ENCODE data around the gene DNMBP.
"Not testable (repeated sequence)": the region's sequence is repeated elsewhere in the genome, so short reads cannot be mapped to it uniquely, and the experiment has no call there.

Gene DNMBP

DNA sequence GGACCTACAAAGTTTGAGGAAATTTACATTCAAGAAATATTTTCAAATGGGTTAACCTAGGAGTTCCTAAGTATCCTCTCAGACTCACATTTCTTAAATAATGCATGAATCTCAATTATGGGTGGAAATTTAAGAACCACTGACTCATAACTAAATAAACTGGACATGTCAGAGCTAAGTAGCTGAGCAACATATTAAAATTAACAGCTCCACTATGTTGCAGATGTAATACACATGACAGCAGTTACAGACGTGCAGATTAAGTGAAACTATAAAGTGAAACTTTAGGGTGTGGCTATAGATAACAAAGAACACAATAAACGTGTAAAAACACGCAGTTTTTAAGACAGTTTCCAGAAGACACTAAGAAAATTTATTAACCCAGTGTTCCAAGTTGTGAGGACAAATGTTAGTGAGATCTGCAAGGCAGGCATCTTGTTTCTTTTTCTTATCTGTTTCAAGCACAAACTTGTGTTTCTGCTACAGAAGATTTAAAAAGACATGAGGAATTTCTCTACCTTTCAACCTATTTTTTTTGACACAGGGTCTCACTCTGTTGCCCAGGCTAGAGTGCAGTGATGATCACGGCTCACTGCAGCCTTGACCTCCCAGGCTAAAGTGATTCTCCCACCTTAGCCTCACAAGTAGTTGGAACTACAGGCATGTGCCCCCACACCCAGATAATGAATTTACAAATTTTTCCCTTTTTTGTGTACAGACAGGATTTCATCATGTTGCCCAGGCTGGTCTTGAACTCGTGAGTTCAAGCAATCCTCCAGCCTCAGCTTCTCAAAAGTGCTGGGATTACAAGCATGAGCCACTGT lies 25.3 kb downstream of the DNMBP start:
- no peak for DNase-seq (ENCODE audit: low read depth)

DNA sequence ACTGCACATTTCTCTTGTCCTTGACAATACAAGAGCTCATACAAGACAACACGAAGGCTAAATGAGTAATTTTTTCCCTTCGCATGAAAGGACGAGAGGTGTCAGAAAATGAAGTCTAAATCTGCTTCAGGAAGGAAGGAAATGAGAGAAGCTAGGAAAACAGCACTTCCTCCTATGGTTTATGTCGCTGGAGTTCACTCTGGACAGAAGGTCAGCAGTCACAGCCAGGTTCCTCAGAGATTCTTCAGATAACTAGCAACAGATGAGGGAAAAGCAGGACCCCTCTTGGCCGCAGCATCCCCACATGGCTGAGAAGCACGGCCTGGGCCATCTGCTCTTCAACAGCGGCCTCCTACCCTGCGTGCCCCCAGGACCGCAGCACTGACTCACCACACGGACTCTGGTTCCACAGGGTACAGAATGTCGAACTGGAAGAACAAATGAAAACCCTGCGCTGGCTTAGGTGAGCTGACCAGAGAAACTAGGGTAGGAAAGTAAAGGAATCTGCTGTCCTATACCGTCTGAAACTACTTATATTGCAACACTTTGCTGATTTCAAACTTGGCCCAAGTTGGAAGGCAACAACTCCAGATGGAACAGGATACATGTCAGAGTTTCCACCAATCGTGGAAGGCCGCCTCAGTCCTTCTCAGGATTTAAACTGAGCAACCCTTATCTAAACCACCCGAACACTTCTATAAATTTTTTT lies 26.3 kb downstream of the DNMBP start:
- peak; percentile 58 for DNase-seq (ENCODE audit: low read depth)

DNA sequence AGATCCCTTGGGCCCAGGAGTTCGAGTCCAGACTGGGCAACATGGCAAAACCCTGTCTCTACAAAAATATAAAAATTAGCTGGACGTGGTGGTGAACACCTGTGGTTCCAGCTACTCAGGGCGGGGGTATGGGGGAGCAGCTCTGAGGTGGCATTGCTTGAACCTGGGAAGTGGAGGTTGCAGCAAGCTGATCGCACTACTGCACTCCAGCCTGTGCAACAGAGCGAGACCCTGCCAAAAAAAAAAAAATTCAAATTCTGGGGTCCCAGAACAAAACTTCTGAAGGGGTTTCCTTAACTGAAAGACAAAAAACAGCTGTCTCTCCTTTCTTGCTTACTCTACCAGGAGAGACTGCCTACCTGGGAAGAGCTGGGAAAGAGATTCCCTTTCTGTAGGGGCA lies 27.0 kb downstream of the DNMBP start:
- no peak for DNase-seq (ENCODE audit: low read depth)

DNA sequence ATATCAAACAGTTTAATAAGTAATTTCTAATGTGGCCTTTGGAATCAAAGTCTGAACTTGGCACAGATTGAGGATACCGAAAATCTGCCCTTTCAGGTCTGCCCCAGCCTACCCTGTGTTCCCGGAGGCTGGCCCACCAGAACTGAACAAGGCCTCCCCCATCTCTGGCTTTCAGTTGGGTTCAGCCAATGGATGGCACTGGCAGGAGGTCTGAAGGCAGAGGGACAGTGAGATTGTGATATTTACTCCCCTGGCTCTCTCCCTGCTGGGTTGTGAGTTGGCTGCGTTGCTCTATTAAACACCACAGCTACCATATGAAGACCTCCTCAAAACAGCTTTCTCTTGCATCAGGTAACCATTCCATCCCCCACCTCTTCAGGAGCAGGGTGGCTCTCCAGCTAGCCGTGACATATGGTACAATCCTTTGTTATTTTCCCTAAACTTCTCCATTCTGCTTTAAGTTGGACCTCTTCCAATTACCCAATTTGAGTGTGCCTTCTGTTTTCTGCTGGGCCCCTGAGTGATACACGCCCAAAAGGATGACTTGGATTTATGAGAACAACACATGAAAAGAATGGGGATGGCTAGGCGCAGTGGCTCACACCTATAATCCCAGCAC lies 28.1 kb downstream of the DNMBP start:
- DNase-seq (ENCODE audit: low read depth), result no peak

DNA sequence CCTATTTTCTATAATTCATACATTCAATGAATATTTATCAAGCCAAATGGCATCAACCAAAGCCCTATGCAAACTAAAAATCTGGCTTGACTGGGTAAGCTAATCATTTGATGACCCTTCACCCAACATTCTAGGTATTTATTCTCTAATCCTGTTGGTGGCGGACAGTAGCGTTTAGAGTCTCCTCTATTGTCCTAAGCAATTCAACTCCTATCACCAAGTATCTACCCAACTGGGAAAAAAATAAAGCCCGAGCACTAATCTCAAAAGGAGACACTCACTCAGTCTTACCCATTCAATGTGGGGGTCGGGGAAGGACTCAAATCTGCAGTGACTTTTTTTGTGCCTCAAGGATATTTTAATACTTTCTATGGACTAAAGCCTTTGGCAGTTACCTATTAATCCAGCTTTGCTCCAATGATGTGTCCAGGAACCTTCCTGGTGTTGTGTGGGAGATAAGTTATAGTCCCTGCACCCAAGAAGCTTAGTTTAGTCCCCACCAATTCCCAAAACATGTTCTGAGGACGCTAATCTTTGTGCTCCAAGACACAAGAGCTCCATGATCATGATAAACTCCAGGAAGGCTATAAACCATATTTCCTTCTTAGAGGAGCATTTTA lies 30.6 kb downstream of the DNMBP start:
- DNase-seq (ENCODE audit: low read depth), result no peak

DNA sequence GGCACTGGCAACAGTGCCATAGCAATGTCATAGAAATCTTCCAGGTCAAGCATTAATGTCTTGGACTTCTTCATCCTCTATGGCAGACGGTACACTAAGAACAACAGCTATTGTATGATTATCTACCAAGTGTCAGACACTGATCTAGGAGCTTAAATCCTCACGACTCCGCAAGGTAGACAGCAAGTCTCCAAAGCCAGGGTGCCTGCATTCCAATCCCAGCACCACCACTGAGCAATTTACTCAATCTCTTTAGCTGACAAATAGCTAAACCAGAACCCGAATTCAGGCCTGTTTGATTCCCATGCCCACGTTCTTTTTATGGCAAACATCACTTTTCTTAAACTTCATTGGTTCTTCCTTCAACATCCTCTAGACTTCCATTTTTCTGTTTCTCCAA lies 31.8 kb downstream of the DNMBP start:
- no peak for DNase-seq (ENCODE audit: low read depth)

DNA sequence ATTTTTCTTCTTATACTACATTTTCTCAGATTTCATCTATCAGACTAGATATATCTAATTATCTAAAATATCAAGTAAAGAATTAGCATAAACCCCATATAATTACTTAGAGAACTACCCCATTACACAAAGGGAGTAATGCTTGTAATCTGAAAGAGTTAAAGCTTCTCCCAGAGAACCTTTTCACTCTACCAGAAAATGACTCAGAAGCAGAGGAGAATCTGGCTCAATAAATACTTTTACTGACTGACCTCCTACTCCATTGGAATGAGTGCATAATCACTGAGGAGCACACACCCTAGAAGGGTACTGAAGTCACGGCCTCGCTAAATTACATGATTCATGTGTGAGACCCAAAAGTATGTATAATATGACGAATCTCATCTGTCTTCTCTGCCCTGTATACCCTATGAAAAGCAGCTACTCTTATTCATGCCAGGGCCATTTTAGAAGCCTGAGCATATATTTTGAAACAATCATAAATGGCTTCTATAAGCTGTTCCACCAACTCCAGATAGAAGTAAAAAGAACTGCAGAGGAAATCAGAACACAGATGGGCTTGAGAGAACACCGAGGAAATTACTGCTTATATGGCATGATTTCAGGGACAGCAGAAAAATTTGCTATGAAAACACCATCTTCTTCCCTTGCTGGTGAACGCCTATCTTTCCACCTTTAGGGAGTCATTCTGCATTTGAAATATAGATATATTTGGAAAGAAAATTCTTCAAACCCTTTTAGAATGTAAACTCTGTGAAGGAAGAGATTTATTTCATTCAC lies 32.7 kb downstream of the DNMBP start:
- DNase-seq (ENCODE audit: low read depth), result peak; percentile 89

DNA sequence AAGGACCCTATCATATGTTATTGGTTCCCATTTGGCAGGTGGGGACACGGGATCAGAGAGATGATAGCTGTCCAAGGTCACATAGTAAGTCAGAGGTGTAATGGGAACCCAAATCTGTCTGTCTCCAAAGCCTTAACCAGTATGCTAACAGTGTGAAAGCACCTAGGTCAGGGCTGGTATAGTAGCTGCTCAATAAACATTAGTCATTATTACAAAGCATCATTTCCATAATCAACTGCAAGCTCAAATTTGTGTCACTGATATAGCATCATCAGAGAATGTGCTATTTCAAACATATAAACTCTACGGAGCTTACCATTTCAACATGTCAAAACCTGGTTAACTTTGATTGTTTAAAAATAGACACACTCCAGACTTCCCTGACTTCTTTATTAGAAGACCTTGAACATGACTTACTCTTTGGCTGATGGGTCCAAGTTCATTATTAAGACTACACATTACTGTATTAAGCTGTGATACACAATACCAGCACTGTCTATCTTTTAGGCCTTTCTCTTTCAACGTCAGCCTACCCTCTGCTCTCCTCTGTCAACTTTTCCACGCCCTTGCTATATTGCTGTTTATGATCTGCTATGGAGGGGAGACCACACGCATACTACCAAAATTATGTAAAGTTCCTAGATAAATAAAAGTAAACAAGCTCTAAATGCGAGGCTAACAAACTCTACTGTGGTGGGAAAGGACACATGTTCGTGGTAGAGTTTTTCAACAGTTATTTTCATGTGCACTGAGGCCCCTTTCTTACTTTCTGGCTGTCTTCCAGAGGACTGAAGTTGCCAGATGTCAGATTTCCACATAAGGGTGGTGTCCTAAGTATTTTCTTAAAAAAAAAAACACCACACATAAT lies 33.6 kb downstream of the DNMBP start:
- DNase-seq (ENCODE audit: low read depth), result no peak

DNA sequence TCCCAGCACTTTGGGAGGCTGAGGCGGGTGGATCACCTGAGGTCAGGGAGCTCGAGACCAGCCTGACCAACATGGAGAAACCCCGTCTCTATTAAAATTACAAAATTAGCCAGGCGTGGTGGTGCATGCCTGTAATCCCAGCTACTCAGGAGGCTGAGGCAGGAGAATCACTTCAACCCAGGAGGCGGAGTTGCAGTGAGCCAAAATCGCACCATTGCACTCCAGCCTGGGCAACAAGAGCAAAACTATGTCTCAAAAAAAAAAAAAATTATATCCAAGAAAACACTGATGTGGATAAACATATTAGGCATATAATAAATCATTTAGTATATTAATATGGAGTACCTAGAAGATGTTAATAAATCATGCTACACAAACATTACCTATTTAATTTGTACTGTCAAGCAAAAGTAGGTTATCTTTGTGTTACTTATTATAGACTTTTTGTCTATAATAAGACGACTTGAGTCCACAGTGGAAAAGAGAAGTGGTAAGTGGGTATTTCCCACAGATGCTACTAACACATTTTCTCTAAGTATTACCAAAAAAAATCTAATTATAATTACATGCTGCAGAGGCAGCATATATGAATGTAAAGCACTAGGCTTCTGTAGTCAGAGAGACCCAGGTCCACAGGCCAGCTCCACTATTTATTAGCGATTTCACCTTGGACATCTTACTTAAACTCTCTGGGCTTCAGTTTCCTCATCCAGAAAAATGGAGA lies 34.5 kb downstream of the DNMBP start:
- DNase-seq (ENCODE audit: low read depth), result no peak

DNA sequence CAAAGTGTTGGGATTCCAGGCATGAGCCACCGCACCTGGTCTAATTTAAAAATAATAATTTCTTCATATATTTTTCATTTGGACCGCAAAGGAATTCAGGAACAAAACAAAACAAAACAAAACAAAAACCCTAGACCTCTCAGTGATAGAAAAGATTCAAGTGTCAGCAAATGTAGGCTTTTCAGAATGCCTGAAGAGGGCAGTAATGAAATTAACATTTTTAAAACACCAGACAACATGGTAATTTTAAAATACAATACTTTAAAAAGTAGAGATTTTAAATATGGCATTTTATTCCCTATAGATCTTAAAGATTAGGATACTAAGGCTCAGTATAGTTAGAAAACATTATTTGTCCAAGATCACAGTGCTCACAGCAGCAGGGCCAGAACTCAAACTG lies 36.6 kb downstream of the DNMBP start:
- no peak for DNase-seq (ENCODE audit: low read depth)

DNA sequence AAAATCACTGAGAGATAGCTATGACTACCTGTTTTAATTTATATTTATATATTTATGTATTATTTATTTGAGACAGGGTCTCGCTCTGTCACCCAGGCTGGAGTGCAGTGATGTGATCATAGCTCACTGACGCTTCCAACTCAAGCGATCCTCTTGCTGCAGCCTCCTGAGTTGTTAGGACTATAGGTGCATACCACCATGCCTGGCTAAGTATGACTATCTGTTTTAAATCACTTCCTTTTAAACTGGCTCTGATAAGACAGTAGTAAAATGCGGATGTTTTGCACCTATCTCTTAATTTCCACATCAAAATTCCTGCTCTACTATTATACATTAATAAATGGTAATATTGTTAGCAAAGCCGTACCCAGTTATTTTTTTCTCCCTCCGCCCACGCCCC lies 41.8 kb downstream of the DNMBP start:
- no peak for DNase-seq (ENCODE audit: low read depth)

DNA sequence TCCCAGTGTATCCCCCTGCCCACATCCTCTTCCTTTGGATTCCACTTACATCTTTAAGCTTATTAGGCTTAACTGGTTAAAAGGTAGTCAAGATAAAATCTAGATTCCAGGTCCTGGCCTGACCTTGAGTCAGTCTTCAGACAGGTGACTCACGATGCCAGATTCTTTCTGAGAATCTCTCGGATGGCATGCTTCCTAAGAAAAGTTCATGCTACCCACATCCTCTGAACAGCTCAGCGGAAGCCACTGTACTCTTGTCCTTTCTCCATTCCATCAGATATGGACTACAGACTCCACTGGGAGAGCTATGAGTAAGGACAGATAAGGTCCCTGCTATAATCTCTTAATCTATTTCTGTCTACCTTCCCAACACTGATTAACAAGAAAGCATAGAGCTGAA lies 43.4 kb downstream of the DNMBP start:
- DNase-seq (ENCODE audit: low read depth), result peak; percentile 55

DNA sequence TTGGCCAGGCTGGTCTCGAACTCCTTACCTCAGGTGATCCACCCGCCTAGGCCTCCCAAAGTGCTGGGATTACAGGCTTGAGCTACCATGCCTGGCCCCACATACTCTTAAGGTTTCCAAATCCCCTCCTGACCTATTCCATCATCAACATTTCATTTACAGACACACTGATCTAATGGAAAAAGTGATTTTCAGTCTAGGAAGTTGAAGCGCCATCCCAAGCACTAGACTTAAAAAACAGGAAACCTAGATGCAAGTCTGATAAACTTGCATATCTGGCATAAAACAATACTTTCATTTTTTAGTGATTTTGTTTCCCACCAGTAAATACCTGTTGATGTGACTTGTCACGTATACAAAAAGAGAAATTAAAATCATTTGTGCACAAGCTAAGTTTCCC lies 44.0 kb downstream of the DNMBP start:
- DNase-seq (ENCODE audit: low read depth), result no peak

DNA sequence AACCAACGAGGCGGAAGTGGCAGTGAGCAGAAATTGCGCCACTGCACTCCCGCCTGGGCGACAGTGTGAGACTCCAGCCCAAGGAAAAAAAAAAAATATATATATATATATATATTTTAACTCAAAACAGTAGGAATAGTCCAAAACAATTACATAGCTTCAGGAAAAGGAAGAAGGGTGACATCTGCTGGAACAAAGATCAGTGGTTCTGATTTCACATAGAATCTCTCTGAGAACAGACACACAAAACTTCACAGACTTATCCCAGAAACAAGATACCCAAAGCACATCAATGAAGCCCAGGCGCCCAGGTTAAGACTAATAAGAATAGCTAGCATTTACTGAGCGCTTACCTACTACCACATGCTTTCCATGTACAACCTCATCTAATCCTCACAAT lies 45.0 kb downstream of the DNMBP start:
- no peak for DNase-seq (ENCODE audit: low read depth)

DNA sequence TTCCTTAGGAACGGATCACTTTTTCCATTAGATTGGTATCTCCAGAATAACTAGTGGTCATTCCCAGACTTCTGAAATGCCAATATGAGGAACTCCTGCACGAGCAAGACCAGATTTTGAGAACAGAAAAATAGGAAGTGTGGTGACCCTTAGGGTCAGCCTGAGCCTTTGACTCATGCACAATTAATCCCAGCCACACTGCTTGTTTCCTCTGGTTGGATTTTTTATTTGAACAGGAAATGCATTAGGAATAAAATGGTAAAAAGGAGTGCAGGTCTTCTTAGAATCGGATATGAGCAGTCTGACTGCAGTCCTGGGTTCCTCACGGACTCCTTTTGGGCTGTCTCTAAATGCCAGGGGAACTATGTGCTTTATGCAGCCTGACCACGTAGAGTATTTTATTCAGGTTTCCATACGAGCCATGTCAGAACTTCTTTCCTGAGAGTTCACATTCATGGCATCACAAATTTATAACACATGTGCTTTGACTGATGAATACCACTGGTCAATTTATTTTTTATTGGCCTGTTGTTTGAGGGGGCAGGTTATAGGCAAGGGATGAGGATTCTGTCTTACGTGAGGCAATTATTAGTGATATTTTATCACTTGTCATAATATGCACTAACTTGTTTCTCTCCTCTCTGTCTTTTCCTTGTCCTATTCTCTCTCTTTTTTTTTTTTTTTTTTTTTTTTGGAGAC lies 46.1 kb downstream of the DNMBP start:
- DNase-seq (ENCODE audit: low read depth), result not testable (repeated sequence)

DNA sequence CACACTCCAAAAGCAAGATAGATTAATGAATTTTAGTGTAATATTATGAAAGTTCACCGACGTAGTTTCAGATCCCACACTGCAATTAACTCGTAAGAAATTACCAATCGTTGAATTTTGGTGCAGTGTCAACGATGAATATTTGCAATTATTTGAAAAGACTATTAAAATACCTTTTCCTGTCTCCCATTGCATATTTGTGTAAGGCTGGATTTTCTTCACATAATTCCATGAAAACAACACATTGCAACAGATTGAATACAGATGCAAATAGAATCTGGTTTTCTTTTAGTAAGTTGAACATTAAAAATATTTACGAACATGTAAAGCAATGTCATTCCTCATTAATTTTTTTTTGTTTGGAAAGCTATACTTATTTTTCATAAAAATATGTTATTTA lies 50.9 kb downstream of the DNMBP start:
- no peak for DNase-seq (ENCODE audit: low read depth)

DNA sequence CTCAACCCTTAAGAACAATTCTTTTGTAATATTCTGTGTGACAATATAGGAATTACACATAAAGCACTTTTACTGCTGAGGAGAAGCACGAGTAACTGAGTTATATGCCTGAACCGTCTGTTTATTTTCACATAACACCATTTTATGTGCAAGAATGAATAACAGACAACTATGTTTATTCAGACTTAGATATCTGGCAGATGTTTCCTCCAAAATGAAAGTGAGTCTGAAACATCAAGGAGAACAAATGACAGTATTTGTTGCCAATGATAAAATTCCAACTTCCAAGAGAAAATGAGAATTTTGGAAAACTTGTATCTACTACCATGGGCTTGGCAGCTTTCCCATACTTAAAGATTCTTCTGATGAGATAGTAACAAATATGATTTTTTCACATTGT lies 51.4 kb downstream of the DNMBP start:
- no peak for DNase-seq (ENCODE audit: low read depth)

DNA sequence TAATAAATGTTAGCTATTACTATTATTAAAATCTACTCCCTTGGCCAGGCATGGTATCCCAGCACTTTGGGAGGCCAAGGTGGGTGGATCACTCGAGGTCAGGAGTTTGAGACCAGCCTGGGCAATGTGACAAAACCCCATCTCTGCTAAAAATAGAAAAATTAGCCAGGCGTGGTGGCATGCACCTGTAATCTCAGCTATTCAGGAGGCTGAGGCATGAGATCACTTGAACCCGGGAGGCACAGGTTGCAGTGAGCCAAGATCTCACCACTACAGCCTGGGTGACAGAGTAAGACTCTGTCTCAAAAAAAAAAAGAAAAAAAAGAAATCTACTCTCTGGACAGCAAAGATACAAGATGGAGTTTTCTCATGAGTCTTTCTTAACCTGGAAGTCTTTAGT lies 56.2 kb downstream of the DNMBP start:
- DNase-seq (ENCODE audit: low read depth), result not testable (repeated sequence)

DNA sequence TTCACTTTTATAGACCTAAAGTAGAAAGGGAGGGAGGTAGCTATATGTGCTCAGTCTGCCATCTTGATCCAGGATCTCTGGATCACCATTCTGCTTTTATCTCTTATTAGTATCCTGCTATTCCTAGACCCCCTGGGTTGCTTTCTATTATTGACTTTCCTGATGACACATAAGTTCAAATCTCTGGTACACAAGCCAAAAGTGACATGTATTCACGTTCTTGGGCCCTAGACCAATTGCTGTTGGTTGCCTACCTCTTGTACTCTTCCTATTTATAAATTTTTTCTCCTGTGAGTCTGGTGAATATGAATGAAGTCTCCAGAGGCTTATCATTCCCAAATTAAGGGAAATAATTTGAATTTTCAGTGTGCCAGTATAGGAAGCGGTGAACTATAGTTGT lies 56.9 kb downstream of the DNMBP start:
- no peak for DNase-seq (ENCODE audit: low read depth)

DNA sequence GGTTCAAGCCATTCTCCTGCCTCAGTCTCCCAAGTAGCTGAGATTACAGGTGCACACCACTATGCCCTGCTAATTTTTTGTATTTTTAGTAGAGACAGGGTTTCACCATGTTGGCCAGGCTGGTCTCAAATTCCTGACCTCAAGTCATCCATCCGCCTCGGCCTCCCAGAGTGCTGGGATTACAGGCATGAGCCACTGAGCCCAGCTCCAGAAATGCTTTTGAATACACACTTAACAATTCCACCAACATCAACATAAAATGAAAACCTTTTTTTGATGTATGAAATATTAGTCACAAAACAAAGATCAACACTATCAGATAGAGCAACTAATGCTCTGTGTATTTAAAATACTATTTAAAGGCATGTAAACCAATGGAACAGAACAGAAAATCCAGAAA lies 63.7 kb downstream of the DNMBP start:
- not testable (repeated sequence) for DNase-seq (ENCODE audit: low read depth)
